OCI-LY3 (cell line): ENCODE measurements around the gene SNRNP40.

Experiments
- H2AFZ ChIP-seq: fragments of 200-600, 300-600 bp; shearing (Covaris generic); 2 replicates; pipeline ENCODE4 v1.6.0; 2014; ENCODE audit warnings: antibody characterized with exemption, low read depth, low read length
- H3K27ac ChIP-seq: fragments of 200-600, 300-600 bp; sonication (generic); 2 replicates; pipeline ENCODE4 v1.5.1; 2014; ENCODE audit warnings: mild to moderate bottlenecking, low read length, moderate library complexity, mixed read lengths
- H3K27me3 ChIP-seq: fragments of 200-600, 300-600 bp; sonication (generic); 2 replicates; pipeline ENCODE4 v1.6.1; 2014; ENCODE audit warnings: low read depth, low read length, mixed read lengths
- H3K36me3 ChIP-seq: fragments of 200-600, 300-600 bp; sonication (generic); replicated peaks from 2 replicates; pipeline ENCODE3; 2014; ENCODE audit warnings: low read depth, low read length, mixed read lengths
- H3K4me1 ChIP-seq: fragments of 300-600, 200-600 bp; sonication (generic); 2 replicates; pipeline ENCODE4 v1.6.1; 2014; ENCODE audit warnings: low read length, mixed read lengths
- H3K4me2 ChIP-seq: fragments of 200-600, 300-600 bp; sonication (generic); 2 replicates; pipeline ENCODE4 v1.6.1; 2014; ENCODE audit warnings: low read length, mixed read lengths
- H3K4me3 ChIP-seq: fragments of 300-600, 200-600 bp; sonication (generic); 2 replicates; pipeline ENCODE4 v1.5.1; 2014; ENCODE audit warnings: antibody characterized with exemption, mild to moderate bottlenecking, low read length, moderate library complexity
- H3K79me2 ChIP-seq: fragments of 300-600, 200-600 bp; shearing (Covaris generic); 2 replicates; pipeline ENCODE4 v1.6.1; 2014; ENCODE audit warnings: mild to moderate bottlenecking, low read length, mixed read lengths
- H3K9ac ChIP-seq: fragments of 300-600, 200-600 bp; shearing (Covaris generic); 2 replicates; pipeline ENCODE4 v1.6.0; 2014; ENCODE audit warnings: mild to moderate bottlenecking, low read length, moderate library complexity
- H3K9me3 ChIP-seq: fragments of 200-600, 300-600 bp; shearing (Covaris generic); 2 replicates; pipeline ENCODE4 v1.6.1; 2014; ENCODE audit warnings: low read length, mixed read lengths; ENCODE audit not compliant: insufficient read depth
- H4K20me1 ChIP-seq: fragments of 200-600, 300-600 bp; sonication (generic); 2 replicates; pipeline ENCODE4 v1.6.1; 2016; ENCODE audit warnings: low read length, mixed read lengths; ENCODE audit not compliant: insufficient read depth
- EZH2phosphoT487 ChIP-seq: fragments of 200-600 bp; shearing (Covaris generic); IDR thresholded peaks from 2 replicates; pipeline ENCODE4 v1.6.1; 2018; ENCODE audit warnings: antibody characterized with exemption, mixed run types, low read depth
- TF ChIP-seq, protein P1 (sequence below): fragments of 200-600, 300-600 bp; sonication (generic); IDR thresholded peaks from 2 replicates; pipeline ENCODE4 v1.5.1; 2014; ENCODE audit warnings: antibody characterized with exemption, low read length, low read depth

The SNRNP40 gene

GRCh38 chr1:31324093-31324492 is 27.5 kb upstream of the SNRNP40 start:
- H3K27ac ChIP-seq, result no peak overlapping the region
- no peak for TF ChIP-seq EZH2phosphoT487
- TF ChIP-seq, protein P1, sequence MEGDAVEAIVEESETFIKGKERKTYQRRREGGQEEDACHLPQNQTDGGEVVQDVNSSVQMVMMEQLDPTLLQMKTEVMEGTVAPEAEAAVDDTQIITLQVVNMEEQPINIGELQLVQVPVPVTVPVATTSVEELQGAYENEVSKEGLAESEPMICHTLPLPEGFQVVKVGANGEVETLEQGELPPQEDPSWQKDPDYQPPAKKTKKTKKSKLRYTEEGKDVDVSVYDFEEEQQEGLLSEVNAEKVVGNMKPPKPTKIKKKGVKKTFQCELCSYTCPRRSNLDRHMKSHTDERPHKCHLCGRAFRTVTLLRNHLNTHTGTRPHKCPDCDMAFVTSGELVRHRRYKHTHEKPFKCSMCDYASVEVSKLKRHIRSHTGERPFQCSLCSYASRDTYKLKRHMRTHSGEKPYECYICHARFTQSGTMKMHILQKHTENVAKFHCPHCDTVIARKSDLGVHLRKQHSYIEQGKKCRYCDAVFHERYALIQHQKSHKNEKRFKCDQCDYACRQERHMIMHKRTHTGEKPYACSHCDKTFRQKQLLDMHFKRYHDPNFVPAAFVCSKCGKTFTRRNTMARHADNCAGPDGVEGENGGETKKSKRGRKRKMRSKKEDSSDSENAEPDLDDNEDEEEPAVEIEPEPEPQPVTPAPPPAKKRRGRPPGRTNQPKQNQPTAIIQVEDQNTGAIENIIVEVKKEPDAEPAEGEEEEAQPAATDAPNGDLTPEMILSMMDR, result no peak
- H3K79me2 ChIP-seq, result no peaks in the 10 kb centered on the region
- no peak overlapping the region for H3K4me3 ChIP-seq
- no peak overlapping the region for H2AFZ ChIP-seq
- no peak overlapping the region for H3K9ac ChIP-seq
- no peaks in the 10 kb centered on the region for H3K27me3 ChIP-seq
- no peak overlapping the region for H3K4me2 ChIP-seq
- H4K20me1 ChIP-seq, result no peaks in the 10 kb centered on the region
- peaks cover 2% of the 10 kb centered on the region for H3K36me3 ChIP-seq
- no peaks in the 10 kb centered on the region for H3K9me3 ChIP-seq
- no peaks in the 10 kb centered on the region for H3K4me1 ChIP-seq

GRCh38 chr1:31318146-31318545 is 21.6 kb upstream of the SNRNP40 start:
- Histone ChIP-seq H4K20me1 (no peaks in the 10 kb centered on the region), H2AFZ (no peak overlapping the region), H3K9ac (no peak overlapping the region), H3K79me2 (no peaks in the 10 kb centered on the region), H3K4me1 (no peaks in the 10 kb centered on the region), H3K4me3 (no peak overlapping the region), H3K27ac (no peak overlapping the region), H3K27me3 (no peaks in the 10 kb centered on the region), H3K36me3 (peaks cover 2% of the 10 kb centered on the region), H3K9me3 (no peaks in the 10 kb centered on the region), H3K4me2 (no peak overlapping the region)
- TF ChIP-seq, protein P1, result no peak
- TF ChIP-seq EZH2phosphoT487, result no peak

DNA sequence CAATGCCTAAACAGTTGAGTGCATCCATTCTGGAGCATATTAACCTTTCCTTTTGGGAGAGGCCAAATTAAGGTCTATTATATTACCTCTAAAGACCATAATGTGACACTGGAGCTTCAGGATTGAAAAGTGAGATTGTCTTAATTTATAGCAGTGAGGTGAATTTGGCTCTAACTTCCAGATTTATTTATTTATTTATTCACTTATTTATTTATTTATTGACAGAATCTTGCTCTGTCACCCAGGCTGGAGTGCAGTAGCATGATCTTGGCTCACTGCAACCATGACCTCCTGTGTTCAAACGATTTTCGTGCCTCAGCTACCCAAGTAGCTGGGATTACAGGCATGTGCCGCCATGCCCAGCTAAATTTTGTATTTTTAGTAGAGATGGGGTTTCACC is 19.3 kb upstream of the SNRNP40 start:
- Histone ChIP-seq H3K27me3 (no peaks in the 10 kb centered on the region), H2AFZ (no peak overlapping the region), H3K79me2 (no peaks in the 10 kb centered on the region), H4K20me1 (no peaks in the 10 kb centered on the region), H3K27ac (no peak overlapping the region), H3K4me1 (no peaks in the 10 kb centered on the region), H3K4me2 (no peak overlapping the region), H3K9me3 (no peaks in the 10 kb centered on the region), H3K9ac (no peak overlapping the region), H3K4me3 (no peak overlapping the region), H3K36me3 (peaks cover 2% of the 10 kb centered on the region)
- TF ChIP-seq EZH2phosphoT487, result no peak
- TF ChIP-seq, protein P1, result no peak

DNA sequence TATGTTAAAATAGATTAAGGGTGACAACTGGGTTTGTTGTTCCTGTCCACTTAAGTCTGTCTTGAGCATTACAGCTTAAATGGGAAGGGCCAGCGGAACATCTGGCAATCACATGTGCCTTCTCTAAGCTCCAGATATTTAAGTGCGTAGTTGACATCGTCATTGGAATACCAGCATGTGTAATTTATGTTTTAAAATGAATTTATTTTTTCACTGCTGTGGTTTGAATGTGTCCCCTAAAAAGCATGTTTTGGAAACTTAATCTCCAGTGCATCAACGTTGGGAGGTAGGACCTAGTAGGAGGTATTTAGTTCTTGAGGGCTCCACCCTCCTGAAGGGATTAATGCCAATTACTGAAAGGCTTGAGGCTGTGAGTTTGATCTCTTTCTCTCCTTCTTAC is 13.6 kb upstream of the SNRNP40 start:
- no peaks in the 10 kb centered on the region for H3K36me3 ChIP-seq
- no peak for TF ChIP-seq EZH2phosphoT487
- TF ChIP-seq, protein P1, result no peak
- no peaks in the 10 kb centered on the region for H3K4me1 ChIP-seq
- no peak overlapping the region for H3K4me2 ChIP-seq
- no peaks in the 10 kb centered on the region for H3K79me2 ChIP-seq
- H4K20me1 ChIP-seq, result no peaks in the 10 kb centered on the region
- no peaks in the 10 kb centered on the region for H3K27me3 ChIP-seq
- no peak overlapping the region for H2AFZ ChIP-seq
- no peaks in the 10 kb centered on the region for H3K9me3 ChIP-seq
- no peak overlapping the region for H3K4me3 ChIP-seq
- H3K9ac ChIP-seq, result no peak overlapping the region
- no peak overlapping the region for H3K27ac ChIP-seq
